Smooth muscle cell (in vitro differentiated cells): ENCODE results near the gene LHFPL4. TPM values are rescaled to one million over a fixed set of nuclear protein-coding genes. Genes with fewer than 3 reads are reported as not detected.

ENCODE experiments used
- DNase-seq: peaks from one replicate; lab custom pipeline; 2025; ENCODE audit not compliant: unreplicated experiment; lab: John Stamatoyannopoulos, UW
- H2AFZ ChIP-seq: fragments of 200-600 bp; sonication (generic); 2 replicates; pipeline ENCODE4 v1.6.0; 2016; ENCODE audit warnings: antibody characterized with exemption, low read depth, mild to moderate bottlenecking
- H3F3A ChIP-seq: fragments of 200-600 bp; sonication (generic); 2 replicates; pipeline ENCODE4 v1.6.0; 2017; ENCODE audit warnings: antibody characterized with exemption, low read depth
- H3K27ac ChIP-seq: fragments of 200-600 bp; sonication (generic); 2 replicates; pipeline ENCODE4 v1.5.1; 2016; ENCODE audit warnings: low read depth, mild to moderate bottlenecking
- H3K27me3 ChIP-seq: fragments of 200-600 bp; sonication (generic); 2 replicates; pipeline ENCODE4 v1.6.1; 2016; ENCODE audit warnings: low read depth, mild to moderate bottlenecking
- H3K36me3 ChIP-seq: fragments of 200-600 bp; sonication (generic); 2 replicates; pipeline ENCODE4 v1.5.1; 2016; ENCODE audit warnings: low read depth
- H3K4me1 ChIP-seq: fragments of 200-600 bp; sonication (generic); 2 replicates; pipeline ENCODE4 v1.5.1; 2016; ENCODE audit warnings: low read depth
- H3K4me2 ChIP-seq: fragments of 200-600 bp; sonication (generic); 2 replicates; pipeline ENCODE4 v1.6.0; 2016; ENCODE audit warnings: mild to moderate bottlenecking
- H3K4me3 ChIP-seq: fragments of 200-600 bp; sonication (generic); 2 replicates; pipeline ENCODE4 v1.5.1; 2016; ENCODE audit warnings: mild to moderate bottlenecking
- H3K79me2 ChIP-seq: fragments of 200-600 bp; sonication (generic); 2 replicates; pipeline ENCODE4 v1.6.0; 2016; ENCODE audit warnings: low read depth, mild to moderate bottlenecking
- H3K9ac ChIP-seq: fragments of 200-600 bp; sonication (generic); 2 replicates; pipeline ENCODE4 v1.6.0; 2016; ENCODE audit warnings: low read depth
- H3K9me3 ChIP-seq: fragments of 200-600 bp; sonication (generic); replicated peaks from 2 replicates; pipeline ENCODE4 v1.5.1; 2016; ENCODE audit warnings: low read depth
- H4K20me1 ChIP-seq: fragments of 200-600 bp; sonication (generic); 2 replicates; pipeline ENCODE4 v1.6.0; 2016; ENCODE audit warnings: low read depth
- WGBS: methylation state at CpG from one replicate; pipeline ENCODE4 v1.1.7; 2016; ENCODE audit warnings: low lambda C conversion rate; 5-methylcytosine and 5-hydroxymethylcytosine counted together
- polyA plus RNA-seq: library from polyadenylated mRNA; unstranded; fragments of >200 nt; fragmentation: Nextera tagmentation; extraction: Ambion mirVana; gene quantifications from 2 replicates; pipeline ENCODE4 v1.2.1, GENCODE V29; 2016
- total RNA-seq: library from RNA; depleted of rRNA; stranded (reverse); fragments of >200 nt; gene quantifications from 2 replicates; pipeline ENCODE4 v1.2.3, GENCODE V29; 2014
- TF ChIP-seq, protein P1 (sequence below): fragments of 200-600 bp; sonication (generic); IDR thresholded peaks from 2 replicates; pipeline ENCODE4 v1.5.1; 2017; ENCODE audit warnings: borderline replicate concordance, mild to moderate bottlenecking, antibody characterized with exemption; ENCODE audit not compliant: insufficient read depth, poor library complexity, severe bottlenecking

LHFPL4 gene
- total and polyA plus RNA-seq, 2 experiments from 2014 or later, result 0.08 TPM; not detected in 1

DNA sequence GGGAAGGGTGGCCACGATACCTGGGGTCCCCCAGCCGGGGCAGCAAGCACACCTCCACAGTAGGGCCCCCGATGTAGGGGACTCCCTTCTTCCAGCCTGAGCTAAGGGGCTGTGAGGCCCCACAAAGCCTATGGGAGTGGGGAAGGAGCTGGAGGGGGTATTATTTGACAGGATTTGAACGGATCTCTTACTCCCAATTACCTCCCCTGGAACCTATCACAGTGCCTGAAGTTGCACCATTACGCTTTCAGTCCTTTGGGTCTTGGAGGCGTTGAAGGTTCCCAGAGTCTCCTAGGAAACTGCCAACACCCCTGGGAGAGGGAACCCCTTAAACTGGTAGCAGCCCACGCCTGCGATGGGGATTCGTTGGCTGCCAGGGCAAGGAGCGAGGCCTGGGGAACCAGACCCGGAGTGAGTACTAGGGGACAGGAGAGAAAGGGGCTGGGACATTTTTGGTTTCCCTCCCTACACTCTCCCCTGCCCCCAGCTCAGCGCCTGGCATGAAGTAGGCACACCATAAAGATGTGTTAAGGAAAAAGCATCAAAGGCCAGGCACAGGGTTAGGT, 409 bp upstream of the LHFPL4 start:
- Histone ChIP-seq H3K9me3 (no peaks in the 10 kb centered on the region), H3K4me3 (no peak overlapping the region), H2AFZ (no peak overlapping the region), H3K79me2 (no peaks in the 10 kb centered on the region), H3K4me1 (peaks cover 3% of the 10 kb centered on the region), H3K9ac (no peak overlapping the region), H3F3A (no peaks in the 10 kb centered on the region), H3K36me3 (no peaks in the 10 kb centered on the region), H3K4me2 (no peak overlapping the region), H3K27ac (no peak overlapping the region), H4K20me1 (no peaks in the 10 kb centered on the region), H3K27me3 (peaks cover 59% of the 10 kb centered on the region)
- TF ChIP-seq, protein P1, sequence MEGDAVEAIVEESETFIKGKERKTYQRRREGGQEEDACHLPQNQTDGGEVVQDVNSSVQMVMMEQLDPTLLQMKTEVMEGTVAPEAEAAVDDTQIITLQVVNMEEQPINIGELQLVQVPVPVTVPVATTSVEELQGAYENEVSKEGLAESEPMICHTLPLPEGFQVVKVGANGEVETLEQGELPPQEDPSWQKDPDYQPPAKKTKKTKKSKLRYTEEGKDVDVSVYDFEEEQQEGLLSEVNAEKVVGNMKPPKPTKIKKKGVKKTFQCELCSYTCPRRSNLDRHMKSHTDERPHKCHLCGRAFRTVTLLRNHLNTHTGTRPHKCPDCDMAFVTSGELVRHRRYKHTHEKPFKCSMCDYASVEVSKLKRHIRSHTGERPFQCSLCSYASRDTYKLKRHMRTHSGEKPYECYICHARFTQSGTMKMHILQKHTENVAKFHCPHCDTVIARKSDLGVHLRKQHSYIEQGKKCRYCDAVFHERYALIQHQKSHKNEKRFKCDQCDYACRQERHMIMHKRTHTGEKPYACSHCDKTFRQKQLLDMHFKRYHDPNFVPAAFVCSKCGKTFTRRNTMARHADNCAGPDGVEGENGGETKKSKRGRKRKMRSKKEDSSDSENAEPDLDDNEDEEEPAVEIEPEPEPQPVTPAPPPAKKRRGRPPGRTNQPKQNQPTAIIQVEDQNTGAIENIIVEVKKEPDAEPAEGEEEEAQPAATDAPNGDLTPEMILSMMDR, result no peak
- no peak for DNase-seq
- WGBS, result 46% methylated on average over 12 of the region's 12 CpGs

DNA sequence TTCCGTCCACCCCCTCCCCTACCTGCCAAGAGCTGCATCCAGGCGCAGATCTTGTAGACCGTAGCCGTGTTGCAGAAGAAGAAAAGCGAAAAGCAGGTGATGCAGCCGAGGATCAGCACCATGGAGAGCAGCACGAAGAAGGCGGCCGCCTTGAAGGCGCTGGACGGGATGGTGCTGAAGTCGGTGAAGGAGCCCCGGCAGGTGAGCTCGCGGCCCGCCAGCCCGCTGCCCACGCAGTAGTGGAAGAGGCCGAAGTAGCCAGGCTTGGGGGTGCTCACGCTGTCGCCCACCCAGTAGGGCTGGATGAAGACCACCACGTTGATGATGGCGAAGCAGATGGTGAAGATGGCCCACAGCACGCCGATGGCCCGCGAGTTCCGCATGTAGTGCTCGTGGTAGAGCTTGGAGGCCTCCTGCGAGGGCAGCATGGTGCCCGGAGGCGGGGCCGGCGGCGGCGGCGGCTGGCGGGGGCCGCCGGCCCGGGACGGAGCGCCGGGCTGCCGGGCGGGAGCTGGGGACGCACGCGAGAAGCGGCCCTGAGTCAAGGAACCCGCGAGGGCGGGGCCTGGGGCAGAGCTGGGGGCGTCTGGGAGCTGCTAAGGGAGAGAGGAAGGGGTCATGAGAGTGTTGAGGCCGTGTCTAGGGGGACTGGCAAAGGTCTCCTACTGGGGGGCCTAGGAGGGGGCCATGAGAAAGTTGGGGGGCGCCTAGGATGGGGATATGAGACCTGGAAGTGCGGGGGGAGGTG, 1.2 kb downstream of the LHFPL4 start:
- Histone ChIP-seq H3K4me1 (peaks cover 3% of the 10 kb centered on the region), H3K36me3 (no peaks in the 10 kb centered on the region), H3K9ac (no peak overlapping the region), H2AFZ (no peak overlapping the region), H3K27me3 (peaks cover 54% of the 10 kb centered on the region), H3F3A (no peaks in the 10 kb centered on the region), H3K79me2 (no peaks in the 10 kb centered on the region), H3K9me3 (no peaks in the 10 kb centered on the region), H3K4me2 (no peak overlapping the region), H4K20me1 (no peaks in the 10 kb centered on the region), H3K4me3 (no peak overlapping the region), H3K27ac (no peak overlapping the region)
- DNase-seq, result peak; percentile 5
- TF ChIP-seq, protein P1, result no peak
- WGBS, result 3% methylated on average over 39 of the region's 57 CpGs

GRCh38 chr3:9550999-9551398, 2.6 kb downstream of the LHFPL4 start:
- H3K4me3 ChIP-seq, result no peak overlapping the region
- TF ChIP-seq, protein P1, result no peak
- no peak overlapping the region for H3K9ac ChIP-seq
- no peaks in the 10 kb centered on the region for H3K79me2 ChIP-seq
- H3F3A ChIP-seq, result no peaks in the 10 kb centered on the region
- no peaks in the 10 kb centered on the region for H3K36me3 ChIP-seq
- WGBS, result 59% methylated on average over 1 of the region's 1 CpG
- H3K4me1 ChIP-seq, result peaks cover 3% of the 10 kb centered on the region
- no peak overlapping the region for H3K4me2 ChIP-seq
- no peak for DNase-seq
- no peak overlapping the region for H2AFZ ChIP-seq
- no peaks in the 10 kb centered on the region for H3K9me3 ChIP-seq
- H3K27ac ChIP-seq, result no peak overlapping the region
- peaks cover 45% of the 10 kb centered on the region for H3K27me3 ChIP-seq
- no peaks in the 10 kb centered on the region for H4K20me1 ChIP-seq
